H1 (cell line): ENCODE measurements around the gene HLA-DRB1. TPM values are rescaled to one million over a fixed set of nuclear protein-coding genes. Genes with fewer than 3 reads are reported as not detected.

Source experiments
- CTCF ChIA-PET: fragments of 300-600 bp; sonication (Branson Sonifier 250); formaldehyde crosslinking; loops from one replicate; lab custom pipeline; 2021; ENCODE audit not compliant: partially characterized antibody; lab: Charles Lee
- POLR2A ChIA-PET: fragments of 300-600 bp; sonication (Branson Sonifier 250); formaldehyde crosslinking; loops from one replicate; lab custom pipeline; 2021; ENCODE audit warnings: inconsistent platforms; ENCODE audit not compliant: partially characterized antibody; lab: Charles Lee
- DNase-seq, 2 experiments: peaks; one replicate each; pipeline versions ENCODE4 v3.0.0 to v3.0.0-alpha.2; 2010 to 2022; ENCODE audit warnings: low spot score in 2 of 2, low read depth in 1 of 2, mixed read lengths in 1 of 2
- FAIRE-seq: peaks from 2 replicates; lab custom pipeline; 2011; peaks lifted over from hg19 to GRCh38; lab: Jason Lieb, UNC
- H2AFZ ChIP-seq: 2 replicates; pipeline ENCODE4 v1.8.1; 2012; ENCODE audit warnings: low read length, inconsistent platforms
- H2AK5ac ChIP-seq: 2 replicates; pipeline ENCODE4 v1.6.1; 2013; ENCODE audit warnings: low read depth, low read length
- H2BK120ac ChIP-seq: replicated peaks from 2 replicates; pipeline ENCODE3; 2013; ENCODE audit warnings: low read depth, low read length, inconsistent platforms
- H2BK12ac ChIP-seq: 2 replicates; pipeline ENCODE4 v1.6.1; 2013; ENCODE audit warnings: low read depth, low read length
- H2BK15ac ChIP-seq: 2 replicates; pipeline ENCODE4 v1.6.1; 2013; ENCODE audit warnings: low read length
- H2BK20ac ChIP-seq: 2 replicates; pipeline ENCODE4 v1.6.1; 2013; ENCODE audit warnings: low read length
- H2BK5ac ChIP-seq: 2 replicates; pipeline ENCODE4 v1.6.1; 2013; ENCODE audit warnings: low read depth, low read length
- H3K14ac ChIP-seq: 2 replicates; pipeline ENCODE4 v1.6.1; 2013; ENCODE audit warnings: inconsistent platforms; ENCODE audit not compliant: insufficient read length
- H3K18ac ChIP-seq: 2 replicates; pipeline ENCODE4 v1.6.1; 2013; ENCODE audit warnings: low read length; ENCODE audit errors: extremely low read depth
- H3K23ac ChIP-seq: 2 replicates; pipeline ENCODE4 v1.6.1; 2013; ENCODE audit warnings: inconsistent platforms; ENCODE audit not compliant: insufficient read length
- H3K23me2 ChIP-seq: 2 replicates; pipeline ENCODE4 v1.6.1; 2013; ENCODE audit warnings: low read depth, low read length
- H3K27ac ChIP-seq: 2 replicates; pipeline ENCODE4 v1.6.1; 2011; ENCODE audit warnings: low read depth, low read length, inconsistent platforms
- H3K27me3 ChIP-seq, 4 experiments: replicated peaks in 1 of 4; 1 replicate in 1 of 4; 2 replicates in 3 of 4; pipeline versions ENCODE4 v1.6.1 to v1.8.1; 2011 to 2013; ENCODE audit warnings: low read length in 3 of 4, mild to moderate bottlenecking in 3 of 4, inconsistent platforms in 2 of 4, mixed read lengths in 2 of 4, moderate library complexity in 1 of 4; ENCODE audit not compliant: control insufficient read depth in 3 of 4, insufficient read depth in 3 of 4; ENCODE audit errors: extremely low read depth in 1 of 4
- H3K36me3 ChIP-seq, 4 experiments: 2 replicates each; pipeline versions ENCODE4 v1.6.1 to v1.8.1; 2011 to 2013; ENCODE audit warnings: mild to moderate bottlenecking in 4 of 4, low read length in 3 of 4, moderate library complexity in 2 of 4, control low read depth in 1 of 4, inconsistent platforms in 1 of 4; ENCODE audit not compliant: insufficient read depth in 4 of 4, control insufficient read depth in 2 of 4
- H3K4ac ChIP-seq: replicated peaks from 2 replicates; pipeline ENCODE3; 2013; ENCODE audit warnings: low read length, low read depth, mixed read lengths, inconsistent platforms; ENCODE audit not compliant: insufficient read length
- H3K4me1 ChIP-seq, 4 experiments: replicated peaks in 1 of 4; 1 replicate in 1 of 4; 2 replicates in 3 of 4; pipeline versions ENCODE4 v1.6.1 to v1.8.1; 2011 to 2013; ENCODE audit warnings: low read length in 3 of 4, inconsistent platforms in 2 of 4, mixed read lengths in 1 of 4; ENCODE audit not compliant: insufficient read depth in 4 of 4, control insufficient read depth in 3 of 4
- H3K4me2 ChIP-seq, 2 experiments: 2 replicates each; pipeline versions ENCODE4 v1.6.1 to v1.8.1; 2011 to 2013; ENCODE audit warnings: low read depth in 2 of 2, low read length in 2 of 2, control low read depth in 1 of 2, inconsistent platforms in 1 of 2, mild to moderate bottlenecking in 1 of 2; ENCODE audit not compliant: insufficient read depth in 1 of 2
- H3K4me3 ChIP-seq, 4 experiments: fragments of 200-600, 300-600 bp in 1 of 4; sonication (generic), shearing (Covaris generic), sonication (Bioruptor Twin) in 1 of 4; 2 replicates each; pipeline versions ENCODE4 v1.5.1 to v1.8.1; 2011 to 2016; ENCODE audit warnings: low read length in 4 of 4, low read depth in 3 of 4, control low read depth in 2 of 4, inconsistent platforms in 2 of 4, mild to moderate bottlenecking in 2 of 4, mixed read lengths in 1 of 4, moderate library complexity in 1 of 4; ENCODE audit not compliant: insufficient read depth in 2 of 4; ENCODE audit errors: extremely low read depth in 1 of 4
- H3K56ac ChIP-seq: replicated peaks from 2 replicates; pipeline ENCODE3; 2013; ENCODE audit warnings: low read depth, mild to moderate bottlenecking, mixed read lengths, low read length, inconsistent platforms; ENCODE audit not compliant: insufficient read length
- H3K79me1 ChIP-seq: 2 replicates; pipeline ENCODE4 v1.6.1; 2013; ENCODE audit warnings: low read depth, low read length, control low read depth
- H3K79me2 ChIP-seq, 2 experiments: 2 replicates each; pipeline versions ENCODE4 v1.6.1 to v1.8.1; 2012 to 2013; ENCODE audit warnings: low read length in 2 of 2, mild to moderate bottlenecking in 2 of 2, inconsistent platforms in 1 of 2; ENCODE audit not compliant: insufficient read depth in 2 of 2, control insufficient read depth in 1 of 2
- H3K9ac ChIP-seq, 4 experiments: replicated peaks in 1 of 4; 1 replicate in 1 of 4; 2 replicates in 3 of 4; pipeline versions ENCODE4 v1.6.1 to v1.8.1; 2011 to 2013; ENCODE audit warnings: low read depth in 3 of 4, low read length in 3 of 4, control low read depth in 2 of 4, mild to moderate bottlenecking in 2 of 4, moderate library complexity in 2 of 4, inconsistent platforms in 1 of 4; ENCODE audit errors: extremely low read depth in 1 of 4
- H3K9me3 ChIP-seq, 2 experiments: 2 replicates each; pipeline versions ENCODE4 v1.6.1 to v1.8.1; 2012 to 2013; ENCODE audit warnings: mild to moderate bottlenecking in 2 of 2, moderate library complexity in 2 of 2, control low read depth in 1 of 2, inconsistent platforms in 1 of 2, low read depth in 1 of 2, low read length in 1 of 2, mixed read lengths in 1 of 2; ENCODE audit not compliant: insufficient read depth in 2 of 2
- H4K20me1 ChIP-seq, 2 experiments: replicated peaks in 1 of 2; 2 replicates each; pipeline versions ENCODE3 to v1.8.1; 2011 to 2013; ENCODE audit warnings: inconsistent platforms in 2 of 2, low read length in 2 of 2, mild to moderate bottlenecking in 1 of 2; ENCODE audit not compliant: insufficient read depth in 2 of 2, control insufficient read depth in 1 of 2
- H4K5ac ChIP-seq: 2 replicates; pipeline ENCODE4 v1.6.1; 2013; ENCODE audit warnings: low read length, low read depth, mixed read lengths, inconsistent platforms; ENCODE audit not compliant: insufficient read length
- H4K8ac ChIP-seq: 2 replicates; pipeline ENCODE4 v1.8.0; 2013; ENCODE audit warnings: mild to moderate bottlenecking, moderate library complexity, low read length, inconsistent platforms; ENCODE audit not compliant: insufficient read depth; ENCODE audit errors: extremely low read depth
- H4K91ac ChIP-seq: replicated peaks from 2 replicates; pipeline ENCODE3; 2013; ENCODE audit warnings: low read length, mixed read lengths, inconsistent platforms; ENCODE audit not compliant: insufficient read length
- CTCF ChIP-seq, 3 experiments: IDR thresholded peaks; 1 replicate in 2 of 3; 2 replicates in 1 of 3; pipeline versions ENCODE4 v1.5.1 to v1.6.1; 2011; ENCODE audit warnings: low read length in 3 of 3, mild to moderate bottlenecking in 3 of 3, inconsistent platforms in 2 of 3, low read depth in 1 of 3, moderate library complexity in 1 of 3; ENCODE audit not compliant: insufficient read depth in 1 of 3; ENCODE audit errors: control extremely low read depth in 1 of 3
- FOSL1 ChIP-seq: IDR thresholded peaks from 2 replicates; pipeline ENCODE4 v1.6.1; 2011; ENCODE audit warnings: mild to moderate bottlenecking, low read depth, low read length, moderate library complexity; ENCODE audit not compliant: insufficient read depth
- HDAC6 ChIP-seq: IDR thresholded peaks from one replicate; pipeline ENCODE4 v1.7.1; 2012; ENCODE audit warnings: low read depth, mild to moderate bottlenecking, inconsistent platforms, low read length, moderate library complexity
- JUND ChIP-seq: IDR thresholded peaks from 2 replicates; pipeline ENCODE4 v1.6.1; 2011; ENCODE audit warnings: mild to moderate bottlenecking, improper control_type of control experiment, low read length
- MAFK ChIP-seq: IDR thresholded peaks from 2 replicates; pipeline ENCODE4 v1.6.1; 2012; ENCODE audit warnings: low read depth, mild to moderate bottlenecking, improper control_type of control experiment, low read length
- RAD21 ChIP-seq, 2 experiments: IDR thresholded peaks in 1 of 2; conservative IDR thresholded peaks in 1 of 2; 2 replicates each; pipeline ENCODE4 v1.6.1; 2011; ENCODE audit warnings: low read depth in 2 of 2, low read length in 2 of 2, improper control_type of control experiment in 1 of 2, inconsistent platforms in 1 of 2, mild to moderate bottlenecking in 1 of 2, moderate library complexity in 1 of 2
- SP1 ChIP-seq: IDR thresholded peaks from 2 replicates; pipeline ENCODE4 v1.6.1; 2011; ENCODE audit warnings: low read depth, low read length
- USF2 ChIP-seq: IDR thresholded peaks from 2 replicates; pipeline ENCODE4 v1.6.1; 2011; ENCODE audit warnings: low read length, improper control_type of control experiment
- WGBS, 2 experiments: shearing (Covaris generic) in 1 of 2; methylation state at CpG; one replicate each; pipeline versions ENCODE4 v1.1.6 to v1.1.7; 2013 to 2015; ENCODE audit warnings: low lambda C conversion rate in 2 of 2, mixed read lengths in 2 of 2, inconsistent platforms in 1 of 2, low coverage in 1 of 2, missing lambda C conversion rate in 1 of 2; ENCODE audit not compliant: insufficient replicate concordance in 2 of 2, insufficient coverage in 1 of 2, insufficient read length in 1 of 2; ENCODE audit errors: extremely low coverage in 1 of 2, missing lambda C conversion rate in 1 of 2; 5-methylcytosine and 5-hydroxymethylcytosine counted together
- polyA plus RNA-seq, 7 experiments: library from polyadenylated mRNA; depleted of rRNA in 3 of 7; stranded (reverse) in 5 of 7; unstranded in 2 of 7; fragments of >200 nt in 5 of 7; fragments of 200-250 nt in 2 of 7; gene quantifications; 1 replicate in 5 of 7; 2 replicates in 1 of 7; 4 replicates in 1 of 7; pipeline versions ENCODE4 v1.2.1 to v1.2.3, GENCODE V29; 2011 to 2013; ENCODE audit warnings: missing spikeins in 2 of 7, mixed read lengths in 2 of 7
- total RNA-seq: library from RNA; stranded (reverse); fragmentation: NEBNext Ultra II Directional; extraction: Animal tissue kit (Norgen Biotek cat#: 25700); gene quantifications from 2 replicates; pipeline ENCODE4 v1.2.1, GENCODE V29; 2021

The HLA-DRB1 gene
- total and polyA plus RNA-seq, 2 of the 8 experiments (the other 6 are each of a cell fraction or from before 2014, with no cell fraction given) = 6.7 to 7.5 TPM

GRCh38 chr6:32558426-32559057 lies 31.1 kb downstream of the HLA-DRB1 start:
- Histone ChIP-seq H2AFZ (no peak overlapping the region), H3K27ac (no peak overlapping the region), H3K56ac (no peak overlapping the region), H4K8ac (no peak overlapping the region), H2BK5ac (no peak overlapping the region), H4K91ac (no peak overlapping the region), H3K14ac (no peak overlapping the region), H2BK15ac (no peak overlapping the region), H3K4me2 (no peak overlapping the region), H3K4me3 (no peak overlapping the region), H3K9me3 (no peaks in the 10 kb centered on the region), H2BK12ac (no peak overlapping the region), H2BK120ac (no peak overlapping the region), H3K23me2 (no peaks in the 10 kb centered on the region), H3K23ac (no peak overlapping the region), H3K36me3 (no peaks in the 10 kb centered on the region), H2AK5ac (no peak overlapping the region), H2BK20ac (no peak overlapping the region), H3K4me1 (no peaks in the 10 kb centered on the region), H3K9ac (no peak overlapping the region), H3K27me3 (no peaks in the 10 kb centered on the region), H3K79me2 (no peaks in the 10 kb centered on the region), H4K5ac (no peak overlapping the region), H4K20me1 (no peaks in the 10 kb centered on the region), H3K79me1 (no peaks in the 10 kb centered on the region), H3K4ac (no peak overlapping the region), H3K18ac (no peak overlapping the region)
- FAIRE-seq (no peak), DNase-seq (no peak)
- TF ChIP-seq HDAC6 = no peak
- TF ChIP-seq MAFK = no peak
- TF ChIP-seq RAD21 (IDR thresholded peaks at IDR 0.05 in 1 of 2, conservative IDR thresholded peaks at IDR 0.05 in 1 of 2; ENCODE audit: low read depth in 2 of 2, low read length in 2 of 2) = peak in 1 of 2 experiments; percentile 5; a peak in 1 of 4 replicates
- peak in 1 of 3 experiments; percentile 3; a peak in 1 of 4 replicates for TF ChIP-seq CTCF (IDR thresholded peaks at IDR 0.05; ENCODE audit: control extremely low read depth in 1 of 3, insufficient read depth in 1 of 3, low read depth in 1 of 3, low read length in 3 of 3)
- TF ChIP-seq USF2 = no peak
- no peak for TF ChIP-seq SP1
- TF ChIP-seq JUND = no peak
- no peak for TF ChIP-seq FOSL1
- ChIA-PET CTCF (interaction anchor here (0.6 to 1.6 kb wide), 5 partner anchors 25 to 688 kb away, joined by 3 to 5 read pairs (median 3); no protein-coding TSS in a partner anchor), POLR2A (interaction anchor here (0.6 kb wide), 1 partner anchor 128 kb away, joined by 4 read pairs; no protein-coding TSS in a partner anchor)
- 32% methylated on average over 10 of the region's 13 CpGs; no CpG with 5 or more reads in 1 of the 2 experiments for WGBS, 2 experiments
